ENCODE data around the gene POC1B.

The POC1B gene

GRCh38 chr12:89539426-89540223 is 13.8 kb upstream of the POC1B start:
- DNase-seq (ENCODE audit: low read depth) = no peak

DNA sequence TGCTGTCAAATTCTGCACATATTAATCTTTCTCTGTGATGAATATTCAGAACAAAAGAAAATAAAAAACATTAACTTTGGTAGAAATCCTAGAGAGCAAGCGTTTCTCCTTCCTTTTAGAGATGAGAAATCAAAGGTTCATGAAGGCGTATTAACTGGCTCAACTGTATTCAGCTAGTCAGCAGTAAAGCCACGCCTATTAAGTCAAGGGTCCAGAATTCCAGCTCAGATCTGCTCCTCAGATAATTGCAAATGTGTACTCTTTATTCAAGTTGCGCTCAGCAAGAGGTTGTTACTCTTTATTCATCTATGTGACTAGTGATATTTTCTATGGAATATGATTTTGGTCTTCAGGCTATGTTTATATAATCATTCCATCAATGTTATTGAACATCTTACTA is 13.1 kb upstream of the POC1B start:
- no peak for DNase-seq (ENCODE audit: low read depth)

GRCh38 chr12:89537389-89537788 is 11.5 kb upstream of the POC1B start:
- DNase-seq (ENCODE audit: low read depth) = no peak

DNA sequence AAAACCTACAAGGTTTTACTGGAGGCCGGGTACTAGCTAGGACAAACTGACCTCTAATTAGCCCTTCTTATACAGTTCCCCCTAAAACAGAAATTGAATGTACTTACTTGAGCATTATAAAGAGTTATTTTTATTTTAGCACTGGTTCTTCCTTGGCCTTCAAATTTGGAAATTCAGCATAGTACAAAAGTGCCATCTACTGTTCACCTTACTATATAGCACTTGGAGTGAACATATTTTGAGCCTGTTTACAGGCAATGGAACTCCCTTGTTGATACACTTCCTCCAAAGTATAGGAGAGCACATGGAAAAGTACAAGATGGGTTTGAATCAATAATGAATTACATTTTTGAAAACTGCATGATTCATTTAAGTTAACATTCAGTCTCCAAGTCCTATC is 3.9 kb upstream of the POC1B start:
- DNase-seq (ENCODE audit: low read depth) = no peak

GRCh38 chr12:89528434-89528833 is 2.6 kb upstream of the POC1B start:
- no peak for DNase-seq (ENCODE audit: low read depth)

DNA sequence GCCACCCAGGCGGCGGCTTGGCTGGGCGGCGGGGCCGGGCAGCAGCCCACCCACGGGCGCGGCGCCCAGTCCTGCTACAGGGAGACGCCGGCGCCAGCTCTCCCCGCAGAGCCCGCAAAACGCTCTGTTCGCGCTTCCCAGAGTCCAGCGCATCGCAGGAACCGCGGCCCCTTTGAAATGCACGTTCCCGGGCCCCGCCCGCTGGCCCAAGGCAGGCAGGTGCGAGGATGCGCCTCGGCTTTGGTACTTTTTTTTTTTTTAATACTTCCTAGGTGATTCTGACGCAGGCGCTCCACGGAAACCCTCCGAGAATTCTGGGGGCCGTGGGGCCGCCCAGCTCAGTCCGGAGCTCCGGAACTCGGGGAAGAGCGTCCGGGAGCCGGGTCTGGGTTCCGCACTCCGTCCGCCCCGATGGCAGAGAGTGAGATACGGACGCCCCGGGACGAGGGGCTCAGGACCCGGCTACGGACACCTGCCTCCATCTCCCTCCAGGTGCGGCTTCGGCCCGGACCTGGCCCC is 483 bp downstream of the POC1B start:
- DNase-seq (ENCODE audit: low read depth) = peak; percentile 13

DNA sequence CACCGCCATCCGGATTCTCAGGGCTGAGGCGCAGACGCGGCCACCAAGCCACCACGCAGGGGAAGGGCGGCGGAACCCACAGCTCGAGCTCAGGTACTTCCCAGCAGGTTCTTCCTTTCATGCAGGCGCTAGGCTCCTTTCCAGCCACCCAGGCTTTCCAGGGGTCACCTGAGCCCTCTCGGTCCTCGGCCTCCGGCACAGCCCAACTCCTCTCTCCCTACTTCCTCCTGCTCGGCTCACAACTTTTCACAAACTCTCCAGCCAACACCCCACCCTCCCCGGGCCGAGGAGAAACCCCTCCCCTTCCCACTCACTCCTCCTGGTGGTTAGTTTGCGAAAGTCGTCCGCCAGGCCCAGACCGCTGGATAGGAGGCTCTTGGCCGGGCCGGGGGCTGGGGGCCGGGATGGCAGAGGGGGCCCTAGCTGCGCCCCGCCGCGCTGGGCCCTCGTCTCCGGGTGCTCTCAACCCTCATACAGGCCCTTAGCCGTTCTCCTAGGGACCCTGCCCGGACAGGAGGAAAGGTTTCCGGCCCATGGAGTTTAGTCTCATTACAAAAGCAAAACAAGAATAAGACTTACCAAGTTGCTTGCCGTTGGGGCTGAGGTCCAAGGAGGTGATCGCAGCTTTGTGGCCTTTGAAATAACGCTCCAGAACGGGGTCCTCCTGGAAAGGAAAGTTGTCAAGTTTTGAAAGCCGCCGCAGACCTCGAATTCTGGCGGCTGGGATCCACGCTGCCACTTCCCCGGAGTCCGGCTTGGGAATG is 1.1 kb downstream of the POC1B start, which contains the start of gene GALNT4:
TSS of gene GALNT4 (minus strand) at position 256 of the 764 bp plus-strand sequence. CDS start at position 9, 247 bp downstream.
- DNase-seq (ENCODE audit: low read depth) = peak; percentile 53

- DNase-seq (ENCODE audit: low read depth) = no peak
Observed at GRCh38 chr12:89523843-89524540, 1.9 kb downstream of the POC1B start.

DNA sequence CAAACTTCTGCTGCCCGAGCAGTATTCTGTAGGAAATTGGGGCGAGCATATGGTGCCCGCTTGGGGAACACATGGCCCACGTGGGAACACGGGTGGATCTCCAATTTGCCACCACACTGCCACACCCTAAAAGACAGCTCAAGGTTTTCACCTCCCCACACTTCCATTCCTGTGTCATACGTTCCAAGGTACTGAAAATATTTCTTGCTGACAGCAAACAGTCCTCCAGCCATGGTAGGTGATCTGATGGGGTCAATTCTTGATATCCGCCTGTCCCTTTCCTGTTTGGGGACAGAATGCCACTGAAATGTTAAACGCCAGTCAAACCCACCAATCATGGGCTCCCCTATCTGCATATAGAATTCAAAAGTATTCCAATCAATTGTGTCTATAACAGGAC is 2.5 kb downstream of the POC1B start:
- DNase-seq (ENCODE audit: low read depth) = no peak

GRCh38 chr12:89521364-89522223 is 4.3 kb downstream of the POC1B start:
- DNase-seq (ENCODE audit: low read depth) = no peak

- DNase-seq (ENCODE audit: low read depth) = no peak
Observed at GRCh38 chr12:89517720-89518119, 8.1 kb downstream of the POC1B start.

GRCh38 chr12:89516633-89517032 is 9.2 kb downstream of the POC1B start:
- no peak for DNase-seq (ENCODE audit: low read depth)

GRCh38 chr12:89514751-89515150 is 11.1 kb downstream of the POC1B start:
- no peak for DNase-seq (ENCODE audit: low read depth)

- no peak for DNase-seq (ENCODE audit: low read depth)
Observed at GRCh38 chr12:89513544-89513943, 12.3 kb downstream of the POC1B start.

GRCh38 chr12:89507015-89507824 is 18.6 kb downstream of the POC1B start:
- DNase-seq (ENCODE audit: low read depth) = no peak

DNA sequence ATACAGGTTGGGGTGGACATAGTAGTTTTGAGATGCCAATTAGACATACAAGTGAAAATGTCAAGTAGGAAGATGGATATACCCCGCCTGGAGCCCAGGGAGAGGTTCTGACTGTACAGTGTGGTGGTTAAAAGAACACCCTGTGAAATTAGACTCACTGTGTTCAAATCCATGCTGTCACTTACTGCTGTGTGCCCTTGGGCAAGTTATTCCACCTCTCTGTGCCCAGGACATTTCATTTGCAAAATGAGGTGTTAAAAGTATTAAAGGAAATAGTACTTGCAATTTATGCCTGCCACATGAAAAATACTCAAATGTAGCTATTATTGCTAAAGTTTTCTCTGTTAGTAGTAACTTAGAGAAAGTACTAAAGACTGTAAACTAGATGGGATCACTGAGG is 19.8 kb downstream of the POC1B start:
- DNase-seq (ENCODE audit: low read depth) = no peak

DNA sequence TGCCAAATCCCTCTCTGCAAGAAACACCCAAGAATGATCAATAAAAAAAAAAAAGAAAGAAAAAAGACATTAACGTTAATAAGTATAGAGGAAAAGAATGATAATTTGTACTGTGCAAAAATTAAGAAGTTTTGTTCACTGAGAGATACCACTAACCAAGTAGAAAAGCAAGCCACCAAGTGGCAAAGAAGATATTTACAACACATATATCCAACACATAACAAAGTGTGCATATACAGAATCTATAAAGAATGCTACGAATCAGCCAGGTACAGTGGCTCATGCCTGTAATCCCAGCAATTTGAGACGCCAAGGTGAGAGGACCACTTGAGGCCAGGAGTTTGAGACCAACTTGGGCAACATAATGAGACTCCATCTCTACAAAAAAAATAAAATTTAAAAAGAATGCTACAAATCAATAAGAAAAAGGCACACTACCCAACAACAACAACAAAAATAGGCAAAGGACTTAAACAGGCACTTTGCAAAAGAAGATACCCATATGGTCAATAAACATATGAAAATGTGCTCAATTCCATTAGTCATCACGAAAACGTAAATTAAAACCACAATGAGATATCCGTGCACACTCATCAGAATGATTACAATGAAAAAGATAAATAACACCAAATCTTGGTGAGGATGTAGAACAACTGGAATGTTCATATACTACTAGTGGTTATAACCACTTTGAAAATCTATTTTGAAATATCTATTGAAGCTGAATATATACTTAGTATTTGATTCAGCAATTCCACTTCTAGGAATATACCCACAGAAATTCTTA is 21.1 kb downstream of the POC1B start:
- DNase-seq (ENCODE audit: low read depth) = no peak

- DNase-seq (ENCODE audit: low read depth) = no peak
Observed at GRCh38 chr12:89501793-89502192, 24.1 kb downstream of the POC1B start.

DNA sequence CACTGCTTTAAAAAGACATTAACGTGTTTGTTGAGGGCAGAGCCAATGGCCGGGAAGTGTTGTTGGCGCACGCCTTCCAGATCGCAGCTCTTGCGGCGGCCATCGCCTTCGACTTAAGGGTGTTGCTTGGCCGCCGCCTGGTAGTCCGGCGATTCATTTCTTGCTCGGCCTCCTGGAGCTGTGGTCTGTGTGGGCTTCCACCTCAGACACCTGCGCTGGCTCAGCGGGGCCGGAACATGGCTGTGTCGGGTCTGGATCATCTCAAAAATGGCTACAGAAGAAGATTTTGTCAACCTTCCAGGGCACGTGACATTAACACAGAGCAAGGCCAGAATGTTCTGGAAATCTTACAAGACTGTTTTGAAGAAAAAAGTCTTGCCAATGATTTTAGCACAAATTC is 26.0 kb downstream of the POC1B start:
- DNase-seq (ENCODE audit: low read depth) = no peak

DNA sequence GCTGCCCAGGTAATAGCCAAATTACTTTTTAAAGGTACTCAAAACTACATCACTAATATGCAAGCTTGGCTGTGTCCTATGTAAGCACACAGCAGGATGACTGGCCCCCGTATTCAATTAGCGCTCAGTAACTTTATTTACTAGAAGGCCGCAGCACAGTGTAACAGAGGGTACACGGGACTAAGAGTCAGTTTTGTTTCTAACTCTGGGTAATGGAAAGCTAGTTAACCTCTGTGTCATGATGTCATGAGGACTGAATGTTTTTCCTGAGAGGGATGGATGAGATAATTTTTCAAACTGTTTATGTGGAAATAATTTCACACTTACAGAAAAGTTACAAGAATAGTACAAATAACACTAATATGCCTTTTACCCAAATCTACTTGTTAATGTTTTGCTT is 28.4 kb downstream of the POC1B start:
- DNase-seq (ENCODE audit: low read depth) = no peak

All from activated gamma-delta T cell treated with anti-CD3 and anti-CD28 coated beads, Interleukin-2, amount 50 U/mL, for 16 hours (primary cell).